Ovary (tissue), 9 donors: ENCODE measurements around the gene URI1. TPM values are rescaled to one million over a fixed set of nuclear protein-coding genes. Genes with fewer than 3 reads are reported as not detected.

Experiments used
- DNase-seq, 5 donors: peaks; one replicate each; pipeline ENCODE4 v3.0.0-alpha.2; 2019 to 2020
- H3K27ac ChIP-seq, 2 donors: fragments of 200-600 bp; one replicate each; pipeline versions ENCODE4 v1.5.1 to v1.8.0; 2019 to 2022
- H3K27me3 ChIP-seq: fragments of 200-600 bp; one replicate; pipeline ENCODE4 v1.8.0; 2022
- H3K36me3 ChIP-seq: fragments of 200-600 bp; sonication (generic); one replicate; pipeline ENCODE4 v1.5.1; 2019
- H3K4me1 ChIP-seq: one replicate; pipeline ENCODE4 v1.8.1; 2013; ENCODE audit warnings: mild to moderate bottlenecking, moderate library complexity; ENCODE audit not compliant: insufficient read depth
- H3K4me3 ChIP-seq: fragments of 200-600 bp; sonication (generic); one replicate; pipeline ENCODE4 v1.5.1; 2017
- H3K9me3 ChIP-seq, 2 donors: fragments of 200-600 bp in 1 of 2; sonication (generic) in 1 of 2; one replicate each; pipeline versions ENCODE4 v1.5.1 to v1.8.1; 2013 to 2019; ENCODE audit warnings: mild to moderate bottlenecking in 1 of 2, moderate library complexity in 1 of 2
- EP300 ChIP-seq: sonication (generic); formaldehyde crosslinking; IDR thresholded peaks from one replicate; pipeline ENCODE4 v1.6.1; 2017; ENCODE audit warnings: antibody characterized with exemption
- POLR2A ChIP-seq: fragments of 450-650 bp; IDR thresholded peaks from one replicate; pipeline ENCODE4 v1.6.1; 2017; ENCODE audit warnings: antibody characterized with exemption, mild to moderate bottlenecking, moderate library complexity
- WGBS, 3 donors: extraction: QIAGEN DNeasy Blood & Tissue Kit in 1 of 3; methylation state at CpG; one replicate each; pipeline versions ENCODE4 v1.1.5 to v1.1.7; 2013 to 2017; 5-methylcytosine and 5-hydroxymethylcytosine counted together
- intact Hi-C, 4 donors: fragments of 100-400 bp; cut with DNase I; formaldehyde crosslinking; loops; one replicate each; pipeline versions ENCODE4 v1.11.0 to v1.15.1; 2022 to 2023
- polyA plus RNA-seq, 2 donors: library from polyadenylated mRNA; stranded (reverse); fragments of 200-250 nt in 1 of 2; fragments of 350-450 nt in 1 of 2; fragmentation: Illumina TruSeq in 1 of 2; extraction: RNeasy Lipid Tissue Mini Kit (QIAGEN cat#74804) in 1 of 2; gene quantifications; one replicate each; pipeline ENCODE4 v1.2.3, GENCODE V29; 2013 to 2014
- total RNA-seq, 7 donors: library from RNA; depleted of rRNA in 2 of 7; stranded (reverse); fragments of >200 nt in 2 of 7; fragmentation: NEBNext Ultra II Directional in 3 of 7; extraction: Animal tissue kit (Norgen Biotek cat#: 25700) in 3 of 7; gene quantifications; one replicate each; pipeline versions ENCODE4 v1.1.0 to v1.2.4, GENCODE V29; 2016 to 2023
- TF ChIP-seq, protein P1 (sequence below), 3 donors: fragments of 450-650 bp in 2 of 3; fragments of 200-600 bp in 1 of 3; IDR thresholded peaks; one replicate each; pipeline versions ENCODE4 v1.5.1 to v1.8.0; 2016 to 2022; ENCODE audit warnings: antibody characterized with exemption in 3 of 3, mild to moderate bottlenecking in 1 of 3
- donor health status: DM: no; HTN: no; CAD: no; lungs with moderate emphysema.
- donor health status: DM: no; HTN: no; CAD: no.
- donor health status: Bipolar disorder and iron deficiency.
- donor health status: DM: yes; HTN: yes; CAD: no.
- donor health status: DM: no; HTN: no; CAD: no.
- donor health status: DM: yes; HTN: yes; CAD: no.

URI1 gene
- total and polyA plus RNA-seq, 9 donors, result 39.8 to 90.0 (median 66.9) TPM

DNA sequence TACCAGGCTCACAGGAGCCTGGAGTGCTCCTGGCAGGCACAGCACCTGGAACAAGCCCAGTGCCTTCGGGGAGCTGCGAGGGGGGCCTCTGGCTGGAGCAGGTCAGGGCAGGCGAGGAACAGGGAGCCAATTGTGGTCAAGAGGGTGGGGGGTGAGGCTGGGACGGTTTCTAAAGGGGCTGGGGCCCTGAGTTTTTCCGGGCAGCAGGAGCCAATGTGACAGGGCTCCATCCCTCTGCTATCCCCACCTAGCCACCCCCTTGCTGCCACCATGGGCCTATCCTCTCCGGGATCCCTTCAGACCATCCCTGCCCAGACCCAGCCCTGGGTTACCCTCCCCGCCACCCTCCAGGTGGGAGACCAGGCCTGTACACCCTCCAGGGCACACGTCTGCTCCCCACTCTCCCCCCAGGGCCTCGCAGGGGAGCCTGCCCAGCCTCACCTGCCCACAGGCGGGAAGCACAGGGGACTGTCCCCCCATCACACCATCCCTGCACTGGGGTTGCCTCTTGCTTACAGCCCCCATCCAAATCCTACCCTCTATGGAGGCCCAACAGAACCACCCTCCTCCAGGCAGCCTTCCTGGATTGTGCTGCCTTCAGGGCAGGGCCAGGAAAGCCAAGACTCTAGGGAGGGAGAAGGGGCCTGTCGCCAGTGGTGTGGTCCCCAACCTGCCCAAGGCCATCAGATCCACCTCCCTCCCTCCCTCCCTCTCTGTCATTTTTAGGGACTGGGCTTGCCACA lies 121.0 kb downstream of the URI1 start:
- H3K27ac ChIP-seq, result no peak overlapping the region
- intact Hi-C loops, result no loop called here

DNA sequence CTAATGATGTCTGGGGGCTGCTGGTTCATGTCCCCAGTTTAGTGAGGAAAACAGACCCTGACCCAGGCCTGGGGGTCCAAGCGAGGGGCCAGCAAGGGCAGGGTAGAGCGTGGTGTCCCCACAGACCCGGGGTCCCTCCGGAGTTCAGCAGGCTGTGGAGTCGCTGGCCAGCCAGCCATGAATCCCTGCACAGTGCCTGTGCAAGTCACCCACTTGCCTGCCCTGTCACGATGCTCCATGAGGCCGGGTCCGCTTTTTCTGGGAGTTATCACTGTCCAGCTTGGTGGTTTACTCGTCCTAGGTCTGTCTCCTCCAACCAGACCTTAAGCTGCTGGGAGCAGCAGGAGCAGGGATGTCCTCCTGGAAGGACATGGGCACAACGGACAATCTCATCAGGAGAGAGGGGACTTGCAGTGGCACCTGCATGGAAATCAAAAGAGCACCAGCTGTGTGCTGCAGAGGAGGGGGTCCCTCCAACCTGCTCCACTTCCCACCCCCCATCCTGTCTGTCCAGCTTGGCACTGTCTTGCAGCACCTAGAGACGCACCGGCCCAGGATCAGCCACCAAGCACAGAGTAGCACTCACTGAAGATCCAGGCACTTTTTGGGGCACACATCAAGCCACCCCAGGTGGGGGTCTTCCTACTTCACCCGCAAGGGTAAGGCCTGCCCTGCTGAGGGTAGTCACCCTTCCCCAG lies 121.8 kb downstream of the URI1 start:
- Histone ChIP-seq H3K27me3 (no peaks in the 10 kb centered on the region), H3K36me3 (no peaks in the 10 kb centered on the region), H3K4me3 (no peak overlapping the region), H3K4me1 (no peaks in the 10 kb centered on the region), H3K27ac (no peak overlapping the region), H3K9me3 (no peaks in the 10 kb centered on the region)
- TF ChIP-seq EP300 (no peak), POLR2A (no peak)
- TF ChIP-seq, protein P1, sequence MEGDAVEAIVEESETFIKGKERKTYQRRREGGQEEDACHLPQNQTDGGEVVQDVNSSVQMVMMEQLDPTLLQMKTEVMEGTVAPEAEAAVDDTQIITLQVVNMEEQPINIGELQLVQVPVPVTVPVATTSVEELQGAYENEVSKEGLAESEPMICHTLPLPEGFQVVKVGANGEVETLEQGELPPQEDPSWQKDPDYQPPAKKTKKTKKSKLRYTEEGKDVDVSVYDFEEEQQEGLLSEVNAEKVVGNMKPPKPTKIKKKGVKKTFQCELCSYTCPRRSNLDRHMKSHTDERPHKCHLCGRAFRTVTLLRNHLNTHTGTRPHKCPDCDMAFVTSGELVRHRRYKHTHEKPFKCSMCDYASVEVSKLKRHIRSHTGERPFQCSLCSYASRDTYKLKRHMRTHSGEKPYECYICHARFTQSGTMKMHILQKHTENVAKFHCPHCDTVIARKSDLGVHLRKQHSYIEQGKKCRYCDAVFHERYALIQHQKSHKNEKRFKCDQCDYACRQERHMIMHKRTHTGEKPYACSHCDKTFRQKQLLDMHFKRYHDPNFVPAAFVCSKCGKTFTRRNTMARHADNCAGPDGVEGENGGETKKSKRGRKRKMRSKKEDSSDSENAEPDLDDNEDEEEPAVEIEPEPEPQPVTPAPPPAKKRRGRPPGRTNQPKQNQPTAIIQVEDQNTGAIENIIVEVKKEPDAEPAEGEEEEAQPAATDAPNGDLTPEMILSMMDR (IDR thresholded peaks at IDR 0.05), result no peak
- 80 to 85% (median 82%) methylated on average over 13 of the region's 13 CpGs for WGBS, 3 donors
- intact Hi-C loops, result no loop called here
- DNase-seq, result no peak

More for the DNA sequence above, 121.0 kb downstream of the URI1 start:
- Histone ChIP-seq H3K4me3 (no peak overlapping the region), H3K9me3 (no peaks in the 10 kb centered on the region), H3K27me3 (no peaks in the 10 kb centered on the region), H3K36me3 (no peaks in the 10 kb centered on the region), H3K4me1 (no peaks in the 10 kb centered on the region)
- WGBS, 3 donors, result 76 to 86% (median 77%) methylated on average over 11 of the region's 11 CpGs
- DNase-seq, result no peak
- TF ChIP-seq, protein P1 (IDR thresholded peaks at IDR 0.05), result no peak
- no peak for TF ChIP-seq EP300
- no peak for TF ChIP-seq POLR2A

DNA sequence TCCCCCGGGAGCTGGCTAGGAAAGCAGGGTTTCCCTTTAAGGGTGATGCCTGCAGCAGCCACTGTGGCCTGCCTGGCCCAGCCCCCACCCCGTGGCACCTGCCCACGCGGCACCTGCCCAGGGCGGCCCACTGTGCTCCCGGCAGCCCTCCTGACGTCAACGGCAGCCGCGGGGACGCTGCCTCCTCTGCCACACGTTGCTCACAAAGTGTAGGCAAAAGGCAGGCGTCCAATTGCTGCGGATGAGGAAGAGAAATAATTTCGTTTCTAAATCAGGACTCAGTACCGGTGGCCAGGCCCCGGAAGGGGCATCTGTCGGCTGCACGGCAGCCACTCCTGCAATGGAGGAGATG lies 122.3 kb downstream of the URI1 start:
- Histone ChIP-seq H3K4me3 (no peak overlapping the region), H3K27ac (no peak overlapping the region), H3K9me3 (no peaks in the 10 kb centered on the region), H3K4me1 (no peaks in the 10 kb centered on the region), H3K27me3 (no peaks in the 10 kb centered on the region), H3K36me3 (no peaks in the 10 kb centered on the region)
- 54 to 61% (median 60%) methylated on average over 19 of the region's 19 CpGs for WGBS, 3 donors
- TF ChIP-seq POLR2A (no peak), EP300 (no peak)
- TF ChIP-seq, protein P1 (IDR thresholded peaks at IDR 0.05), result no peak
- intact Hi-C loops, result no loop called here
- DNase-seq, result no peak

DNA sequence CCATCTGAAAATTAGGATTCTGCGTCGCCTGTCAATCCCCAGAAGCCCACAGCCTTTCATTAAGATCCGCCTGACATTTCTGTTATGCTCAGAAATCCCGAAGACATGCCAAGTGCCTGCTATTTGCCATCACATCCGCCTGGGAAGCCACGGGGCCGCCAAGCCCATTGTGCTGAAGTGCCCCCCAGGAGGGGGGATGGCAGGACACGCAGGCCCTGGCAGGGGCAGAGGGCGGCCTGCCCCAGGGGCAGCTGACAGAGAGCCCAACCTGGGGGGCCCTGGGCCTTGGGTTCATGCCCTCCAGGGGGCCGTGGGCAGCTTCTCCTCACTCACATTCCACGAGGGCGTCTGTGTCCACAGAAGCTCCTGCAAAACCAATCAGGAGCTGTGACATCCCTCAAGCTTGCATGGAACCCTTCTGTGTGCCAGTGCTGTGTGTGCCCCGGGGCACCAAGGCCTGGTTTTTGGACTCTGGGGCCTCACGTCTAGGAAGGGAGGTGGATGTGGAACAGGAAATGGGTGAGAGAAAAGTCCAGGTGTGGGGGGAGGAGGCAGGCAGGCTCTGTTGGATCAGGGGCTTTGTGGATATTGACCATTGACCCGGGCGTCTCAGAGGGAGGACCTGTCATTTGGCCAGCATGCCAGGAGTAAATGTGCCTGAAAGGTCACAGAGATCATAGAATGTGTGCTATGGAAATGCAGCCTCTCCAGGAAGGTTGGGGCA lies 122.9 kb downstream of the URI1 start:
- Histone ChIP-seq H3K4me3 (no peak overlapping the region), H3K4me1 (no peaks in the 10 kb centered on the region), H3K27me3 (no peaks in the 10 kb centered on the region), H3K9me3 (no peaks in the 10 kb centered on the region), H3K36me3 (no peaks in the 10 kb centered on the region), H3K27ac (no peak overlapping the region)
- TF ChIP-seq POLR2A (no peak), EP300 (no peak)
- TF ChIP-seq, protein P1 (IDR thresholded peaks at IDR 0.05), result no peak
- intact Hi-C loops, result no loop called here
- DNase-seq, result no peak
- 69 to 72% (median 69%) methylated on average over 16 of the region's 16 CpGs for WGBS, 3 donors
